Pancreas (tissue), 10 donors: ENCODE measurements around the gene MIA. TPM values are rescaled to one million over a fixed set of nuclear protein-coding genes. Genes with fewer than 3 reads are reported as not detected.

ENCODE experiments used
- ATAC-seq, 4 donors: fragments of 200-7000 bp; cut with Tn5 transposase; one replicate each; pipeline versions ENCODE4 v1.8.0 to v1.9.1; 2020; ENCODE audit warnings: mild to moderate bottlenecking in 4 of 4, moderate library complexity in 4 of 4
- DNase-seq, 6 donors: peaks; one replicate each; pipeline ENCODE4 v3.0.0-alpha.2; 2020
- FAIRE-seq: peaks from 2 replicates; lab custom pipeline; 2012; peaks lifted over from hg19 to GRCh38; lab: Jason Lieb, UNC
- H3K27ac ChIP-seq, 4 donors: fragments of 200-600 bp; sonication (generic); 1 replicate in 3 of 4; 2 replicates in 1 of 4; pipeline versions ENCODE4 v1.5.0 to v1.8.0; 2020
- H3K27me3 ChIP-seq, 4 donors: fragments of 200-600 bp; one replicate each; pipeline ENCODE4 v1.8.0; 2021
- H3K36me3 ChIP-seq, 3 donors: fragments of 200-600 bp; sonication (generic) in 1 of 3; one replicate each; pipeline versions ENCODE4 v1.5.0 to v1.8.0; 2020 to 2021
- H3K4me1 ChIP-seq, 3 donors: fragments of 200-600 bp; one replicate each; pipeline ENCODE4 v1.8.0; 2021
- H3K4me3 ChIP-seq, 4 donors: fragments of 200-600 bp; sonication (generic) in 2 of 4; one replicate each; pipeline versions ENCODE4 v1.5.0 to v1.8.0; 2020 to 2021
- H3K9me3 ChIP-seq, 4 donors: fragments of 200-600 bp; one replicate each; pipeline ENCODE4 v1.8.0; 2021
- WGBS, 2 donors: extraction: QIAGEN DNeasy Blood & Tissue Kit; methylation state at CpG; one replicate each; pipeline ENCODE4 v1.1.7; 2013; 5-methylcytosine and 5-hydroxymethylcytosine counted together
- intact Hi-C, 3 donors: fragments of 100-400 bp; cut with DNase I; formaldehyde crosslinking; loops; one replicate each; pipeline versions ENCODE4 v1.11.1 to v1.14.2; 2022
- polyA plus RNA-seq, 2 donors: library from polyadenylated mRNA; stranded (reverse); fragments of 200-250 nt; gene quantifications; one replicate each; pipeline ENCODE4 v1.2.3, GENCODE V29; 2013
- total RNA-seq, 6 donors: library from RNA; stranded (reverse); fragmentation: NEBNext Ultra II Directional in 4 of 6; extraction: Animal tissue kit (Norgen Biotek cat#: 25700) in 4 of 6; gene quantifications; one replicate each; pipeline versions ENCODE4 v1.2.1 to v1.2.4, GENCODE V29; 2021 to 2023
- TF ChIP-seq, protein P1 (sequence below), 4 donors: fragments of 200-600 bp; sonication (generic) in 3 of 4; IDR thresholded peaks; one replicate each; pipeline versions ENCODE4 v1.5.0 to v1.8.0; 2021; ENCODE audit warnings: antibody characterized with exemption in 4 of 4
- donor health status: healthy with polysubstance abuse.
- donor health status: DM: no; HTN: no; CAD: no; lungs with moderate emphysema.
- donor health status: DM: no; HTN: no; CAD: no.
- donor health status: control.
- donor health status: control.
- donor health status: Bipolar disorder and iron deficiency.
- donor health status: DM: yes; HTN: yes; CAD: no.
- donor health status: DM: no; HTN: no; CAD: no.
- donor health status: DM: no; HTN: no; CAD: no.
- donor health status: DM: yes; HTN: yes; CAD: no.

The MIA gene
- total and polyA plus RNA-seq, 8 donors, result 0.79 to 2.2 (median 1.4) TPM; not detected in 4

DNA sequence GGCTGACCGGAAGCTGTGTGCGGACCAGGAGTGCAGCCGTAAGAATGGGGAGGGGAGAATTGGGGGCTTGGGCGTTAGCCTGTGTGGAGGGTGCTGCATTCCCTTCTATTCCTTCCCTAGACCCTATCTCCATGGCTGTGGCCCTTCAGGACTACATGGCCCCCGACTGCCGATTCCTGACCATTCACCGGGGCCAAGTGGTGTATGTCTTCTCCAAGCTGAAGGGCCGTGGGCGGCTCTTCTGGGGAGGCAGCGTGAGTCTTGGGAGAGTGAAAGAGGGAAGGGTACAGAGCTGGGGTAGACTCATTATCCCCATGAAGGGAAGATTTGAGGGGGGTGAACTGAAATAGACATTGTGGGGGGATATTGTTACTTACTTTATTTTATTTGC lies 306 bp downstream of the MIA start:
- H3K27me3 ChIP-seq, result no peaks in the 10 kb centered on the region
- ATAC-seq (no peak), FAIRE-seq (no peak), DNase-seq (no peak)
- TF ChIP-seq, protein P1, sequence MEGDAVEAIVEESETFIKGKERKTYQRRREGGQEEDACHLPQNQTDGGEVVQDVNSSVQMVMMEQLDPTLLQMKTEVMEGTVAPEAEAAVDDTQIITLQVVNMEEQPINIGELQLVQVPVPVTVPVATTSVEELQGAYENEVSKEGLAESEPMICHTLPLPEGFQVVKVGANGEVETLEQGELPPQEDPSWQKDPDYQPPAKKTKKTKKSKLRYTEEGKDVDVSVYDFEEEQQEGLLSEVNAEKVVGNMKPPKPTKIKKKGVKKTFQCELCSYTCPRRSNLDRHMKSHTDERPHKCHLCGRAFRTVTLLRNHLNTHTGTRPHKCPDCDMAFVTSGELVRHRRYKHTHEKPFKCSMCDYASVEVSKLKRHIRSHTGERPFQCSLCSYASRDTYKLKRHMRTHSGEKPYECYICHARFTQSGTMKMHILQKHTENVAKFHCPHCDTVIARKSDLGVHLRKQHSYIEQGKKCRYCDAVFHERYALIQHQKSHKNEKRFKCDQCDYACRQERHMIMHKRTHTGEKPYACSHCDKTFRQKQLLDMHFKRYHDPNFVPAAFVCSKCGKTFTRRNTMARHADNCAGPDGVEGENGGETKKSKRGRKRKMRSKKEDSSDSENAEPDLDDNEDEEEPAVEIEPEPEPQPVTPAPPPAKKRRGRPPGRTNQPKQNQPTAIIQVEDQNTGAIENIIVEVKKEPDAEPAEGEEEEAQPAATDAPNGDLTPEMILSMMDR (IDR thresholded peaks at IDR 0.05), result no peak
- peaks cover 0 to 8% (median 0%) of the 10 kb centered on the region in 3 donors for H3K4me1 ChIP-seq
- H3K36me3 ChIP-seq, result no peaks in the 10 kb centered on the region
- H3K4me3 ChIP-seq, result no peak overlapping the region
- H3K9me3 ChIP-seq, result no peaks in the 10 kb centered on the region
- intact Hi-C loops, result no loop called here
- 87 to 94% methylated on average over 10 of the region's 10 CpGs for WGBS, 2 donors
- H3K27ac ChIP-seq, result no peak overlapping the region

DNA sequence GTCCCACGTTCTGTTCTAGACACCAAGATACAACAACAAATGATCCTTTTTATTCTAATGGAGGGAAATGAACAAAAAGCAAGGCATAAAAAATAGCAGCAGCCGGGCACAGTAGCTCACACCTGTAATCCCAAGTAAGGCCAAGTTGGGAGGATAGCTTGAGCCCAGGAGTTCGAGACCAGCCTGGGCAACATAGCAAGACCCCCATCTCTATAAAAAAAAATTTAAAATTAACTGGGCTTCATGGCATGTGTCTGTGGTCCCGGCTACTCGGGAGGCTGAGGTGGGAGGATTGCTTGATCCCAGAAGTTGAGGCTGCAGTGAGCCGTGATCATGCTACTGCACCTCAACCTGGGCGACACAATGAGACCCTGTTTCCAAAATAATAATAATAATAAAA lies 1.0 kb downstream of the MIA start:
- intact Hi-C loops, result no loop called here
- WGBS, 2 donors, result 77 to 80% methylated on average over 7 of the region's 7 CpGs
- Histone ChIP-seq H3K9me3 (no peaks in the 10 kb centered on the region), H3K36me3 (no peaks in the 10 kb centered on the region), H3K27ac (peak overlapping the region in 1 of 4 donors; percentile 98), H3K4me3 (no peak overlapping the region), H3K27me3 (no peaks in the 10 kb centered on the region), H3K4me1 (peaks cover 0 to 8% (median 0%) of the 10 kb centered on the region in 3 donors)
- DNase-seq (no peak), ATAC-seq (no peak), FAIRE-seq (no peak)
- TF ChIP-seq, protein P1 (IDR thresholded peaks at IDR 0.05), result no peak

DNA sequence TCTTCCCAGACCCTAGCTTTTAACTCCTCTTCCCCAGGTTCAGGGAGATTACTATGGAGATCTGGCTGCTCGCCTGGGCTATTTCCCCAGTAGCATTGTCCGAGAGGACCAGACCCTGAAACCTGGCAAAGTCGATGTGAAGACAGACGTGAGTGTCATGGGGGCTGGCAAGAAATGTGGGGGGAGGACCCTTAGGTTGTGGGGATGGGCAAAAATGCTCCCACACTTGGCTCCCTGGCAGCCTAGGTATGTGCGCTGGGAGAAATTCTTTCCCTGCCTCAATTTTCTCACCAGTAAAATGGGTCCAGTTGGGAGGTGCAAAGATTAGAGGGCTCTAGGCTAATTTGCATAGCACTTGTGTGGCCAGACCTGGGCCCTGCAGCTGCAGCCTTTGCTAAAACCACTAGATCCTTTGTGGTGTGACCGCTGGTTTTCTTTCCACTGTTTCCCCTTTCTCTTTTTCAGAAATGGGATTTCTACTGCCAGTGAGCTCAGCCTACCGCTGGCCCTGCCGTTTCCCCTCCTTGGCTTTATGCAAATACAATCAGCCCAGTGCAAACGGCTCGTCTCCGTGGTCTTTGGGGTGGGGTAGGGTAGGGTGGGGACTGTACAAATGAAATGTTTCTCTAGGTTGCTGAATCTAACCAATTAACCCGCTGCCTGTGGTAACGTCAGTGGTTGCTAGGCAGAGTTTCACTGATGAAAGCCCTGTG lies 1.8 kb downstream of the MIA start:
- Histone ChIP-seq H3K4me3 (peak overlapping the region; percentile 31 to 76 (median 58)), H3K4me1 (peaks cover 0 to 8% (median 0%) of the 10 kb centered on the region in 3 donors), H3K27ac (peak overlapping the region; percentile 93 to 98 (median 95)), H3K9me3 (no peaks in the 10 kb centered on the region), H3K27me3 (no peaks in the 10 kb centered on the region), H3K36me3 (no peaks in the 10 kb centered on the region)
- intact Hi-C loops, result no loop called here
- WGBS, 2 donors, result 14 to 17% methylated on average over 13 of the region's 13 CpGs
- TF ChIP-seq, protein P1 (IDR thresholded peaks at IDR 0.05), result no peak
- FAIRE-seq (no peak), ATAC-seq (peak; percentile 70 to 86 (median 79)), DNase-seq (peak in 5 of 6 donors; percentile 72 to 88 (median 80))

DNA sequence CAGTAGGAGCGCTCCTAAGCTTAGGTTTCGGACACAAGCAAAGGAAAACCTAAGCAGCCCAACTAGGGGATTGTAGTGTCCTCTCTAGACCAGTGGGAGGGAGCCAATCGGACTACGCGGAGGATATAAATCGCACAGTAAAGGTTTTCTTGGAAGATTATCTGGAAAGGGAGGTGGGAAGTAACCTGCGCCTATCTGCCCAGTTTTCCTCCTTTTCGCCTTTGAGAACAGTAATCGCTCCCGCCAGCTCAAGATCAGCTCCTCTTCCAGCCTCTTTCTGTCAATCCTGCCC lies 2.3 kb downstream of the MIA start:
- no peaks in the 10 kb centered on the region for H3K27me3 ChIP-seq
- no peaks in the 10 kb centered on the region for H3K36me3 ChIP-seq
- no peak for FAIRE-seq
- 0% methylated on average over 10 of the region's 10 CpGs for WGBS, 2 donors
- DNase-seq, result no peak
- TF ChIP-seq, protein P1 (IDR thresholded peaks at IDR 0.05), result no peak
- peak overlapping the region; percentile 31 to 76 (median 58) for H3K4me3 ChIP-seq
- ATAC-seq, result no peak
- peaks cover 0 to 8% (median 0%) of the 10 kb centered on the region in 3 donors for H3K4me1 ChIP-seq
- H3K9me3 ChIP-seq, result no peaks in the 10 kb centered on the region
- H3K27ac ChIP-seq, result peak overlapping the region; percentile 93 to 98 (median 95)
- intact Hi-C loops, result no loop called here
